H9 (cell line): ENCODE measurements around the gene TCF25. TPM values are rescaled to one million over a fixed set of nuclear protein-coding genes. Genes with fewer than 3 reads are reported as not detected.

Source experiments
- DNase-seq: peaks from one replicate; pipeline ENCODE4 v3.0.0-alpha.2; 2017
- H2AFZ ChIP-seq: one replicate; pipeline ENCODE4 v1.6.1; 2013; ENCODE audit warnings: mild to moderate bottlenecking, low read length, control low read depth, moderate library complexity
- H2AK5ac ChIP-seq: 2 replicates; pipeline ENCODE4 v1.6.1; 2013; ENCODE audit warnings: low read length, control low read depth, mixed read lengths; ENCODE audit not compliant: insufficient read length
- H2BK120ac ChIP-seq: one replicate; pipeline ENCODE4 v1.6.1; 2013; ENCODE audit warnings: low read depth, mild to moderate bottlenecking, low read length, control low read depth, inconsistent platforms; ENCODE audit not compliant: poor library complexity, severe bottlenecking
- H2BK12ac ChIP-seq: 2 replicates; pipeline ENCODE4 v1.6.1; 2013; ENCODE audit warnings: low read length, control low read depth, mixed read lengths, low read depth; ENCODE audit not compliant: insufficient read length
- H2BK15ac ChIP-seq: 2 replicates; pipeline ENCODE4 v1.6.1; 2013; ENCODE audit warnings: low read depth, low read length, control low read depth
- H2BK20ac ChIP-seq: one replicate; pipeline ENCODE4 v1.6.1; 2013; ENCODE audit warnings: low read depth, mild to moderate bottlenecking, low read length, control low read depth, inconsistent platforms; ENCODE audit not compliant: poor library complexity, severe bottlenecking
- H2BK5ac ChIP-seq: 2 replicates; pipeline ENCODE4 v1.6.1; 2013; ENCODE audit warnings: low read length, control low read depth, mixed read lengths; ENCODE audit not compliant: insufficient read length
- H3K14ac ChIP-seq: 2 replicates; pipeline ENCODE4 v1.6.1; 2013; ENCODE audit warnings: low read length, control low read depth; ENCODE audit not compliant: insufficient read depth
- H3K18ac ChIP-seq: 2 replicates; pipeline ENCODE4 v1.6.1; 2013; ENCODE audit warnings: low read depth, mild to moderate bottlenecking, mixed read lengths, low read length, control low read depth; ENCODE audit not compliant: insufficient read length
- H3K23ac ChIP-seq: 2 replicates; pipeline ENCODE4 v1.6.1; 2013; ENCODE audit warnings: low read length, control low read depth, mixed read lengths, low read depth; ENCODE audit not compliant: insufficient read length
- H3K23me2 ChIP-seq: 2 replicates; pipeline ENCODE4 v1.6.1; 2013; ENCODE audit warnings: low read depth, mild to moderate bottlenecking, mixed read lengths, low read length, control low read depth; ENCODE audit not compliant: insufficient read length, poor library complexity, severe bottlenecking
- H3K27ac ChIP-seq: 2 replicates; pipeline ENCODE4 v1.5.1; 2013; ENCODE audit warnings: low read length, control low read depth, mixed read lengths, low read depth; ENCODE audit not compliant: insufficient read length
- H3K27me3 ChIP-seq: 2 replicates; pipeline ENCODE4 v1.6.1; 2013; ENCODE audit warnings: low read length, control low read depth, inconsistent platforms; ENCODE audit not compliant: insufficient read depth
- H3K4ac ChIP-seq: 2 replicates; pipeline ENCODE4 v1.6.1; 2013; ENCODE audit warnings: low read depth, mild to moderate bottlenecking, control low read depth, inconsistent platforms, low read length, moderate library complexity
- H3K4me1 ChIP-seq: 2 replicates; pipeline ENCODE4 v1.6.1; 2013; ENCODE audit warnings: low read length, control low read depth, inconsistent platforms; ENCODE audit not compliant: insufficient read depth
- H3K4me2 ChIP-seq: 2 replicates; pipeline ENCODE4 v1.6.1; 2013; ENCODE audit warnings: low read length, control low read depth, mixed read lengths; ENCODE audit not compliant: insufficient read length, insufficient read depth
- H3K56ac ChIP-seq: 2 replicates; pipeline ENCODE4 v1.6.1; 2013; ENCODE audit warnings: low read depth, mild to moderate bottlenecking, mixed read lengths, low read length, control low read depth; ENCODE audit not compliant: insufficient read length
- H3K79me1 ChIP-seq: 2 replicates; pipeline ENCODE4 v1.6.1; 2013; ENCODE audit warnings: low read depth, mild to moderate bottlenecking, moderate library complexity, low read length, control low read depth, inconsistent platforms; ENCODE audit not compliant: insufficient read depth, poor library complexity, severe bottlenecking
- H3K79me2 ChIP-seq: 2 replicates; pipeline ENCODE4 v1.6.1; 2013; ENCODE audit warnings: low read length, control low read depth, inconsistent platforms; ENCODE audit not compliant: insufficient read depth
- H3K9ac ChIP-seq: 2 replicates; pipeline ENCODE4 v1.6.1; 2013; ENCODE audit warnings: low read length, control low read depth, mixed read lengths; ENCODE audit not compliant: insufficient read length; ENCODE audit errors: extremely low read depth
- H3K9me3 ChIP-seq: one replicate; pipeline ENCODE4 v1.6.1; 2013; ENCODE audit warnings: low read depth, low read length, inconsistent platforms; ENCODE audit not compliant: control insufficient read depth
- H3T11ph ChIP-seq: one replicate; pipeline ENCODE4 v1.6.1; 2013; ENCODE audit warnings: mild to moderate bottlenecking, low read length, control low read depth, inconsistent platforms
- H4K20me1 ChIP-seq: one replicate; pipeline ENCODE4 v1.6.1; 2013; ENCODE audit not compliant: control insufficient read depth, insufficient read length, insufficient read depth
- H4K5ac ChIP-seq: 2 replicates; pipeline ENCODE4 v1.6.1; 2013; ENCODE audit warnings: low read depth, mild to moderate bottlenecking, mixed read lengths, low read length, control low read depth; ENCODE audit not compliant: insufficient read length
- H4K8ac ChIP-seq: replicated peaks from 2 replicates; pipeline ENCODE4 v1.6.1; 2013; ENCODE audit warnings: low read length, control low read depth, mixed read lengths, low read depth; ENCODE audit not compliant: insufficient read length
- H4K91ac ChIP-seq: 2 replicates; pipeline ENCODE4 v1.6.1; 2013; ENCODE audit warnings: low read depth, mild to moderate bottlenecking, moderate library complexity, mixed read lengths, low read length, control low read depth; ENCODE audit not compliant: insufficient read length
- H3K27ac Mint-ChIP-seq, 3 experiments: 2 replicates in 2 of 3; 3 replicates in 1 of 3; pipeline ENCODE4 v1.8.0; 2020 to 2021; ENCODE audit warnings: mixed read lengths in 3 of 3, mild to moderate bottlenecking in 1 of 3, moderate library complexity in 1 of 3
- H3K27me3 Mint-ChIP-seq: 2 replicates; pipeline ENCODE4 v1.8.0; 2021; ENCODE audit warnings: low read depth, mild to moderate bottlenecking, moderate library complexity, mixed read lengths
- H3K36me3 Mint-ChIP-seq, 3 experiments: 2 replicates in 2 of 3; 3 replicates in 1 of 3; pipeline ENCODE4 v1.8.0; 2020 to 2021; ENCODE audit warnings: low read depth in 3 of 3, mixed read lengths in 3 of 3; ENCODE audit not compliant: insufficient read depth in 1 of 3
- H3K4me1 Mint-ChIP-seq, 2 experiments: 2 replicates each; pipeline ENCODE4 v1.8.0; 2020; ENCODE audit warnings: mixed read lengths in 2 of 2
- H3K4me3 Mint-ChIP-seq, 2 experiments: 2 replicates in 1 of 2; 3 replicates in 1 of 2; pipeline ENCODE4 v1.8.0; 2020 to 2021; ENCODE audit warnings: mild to moderate bottlenecking in 2 of 2, mixed read lengths in 2 of 2, moderate library complexity in 1 of 2
- H3K9me3 Mint-ChIP-seq, 2 experiments: 2 replicates in 1 of 2; 3 replicates in 1 of 2; pipeline ENCODE4 v1.8.0; 2020; ENCODE audit warnings: mild to moderate bottlenecking in 2 of 2, mixed read lengths in 2 of 2, moderate library complexity in 1 of 2
- CTCF ChIP-seq: fragments of 200-600 bp; sonication (generic); conservative IDR thresholded peaks from 3 replicates; pipeline ENCODE4 v1.8.0; 2021; ENCODE audit warnings: antibody characterized with exemption, mild to moderate bottlenecking
- WGBS: extraction: QIAGEN DNeasy Blood & Tissue Kit; methylation state at CpG from one replicate; pipeline ENCODE4 v1.1.7; 2013; ENCODE audit warnings: missing lambda C conversion rate, low lambda C conversion rate, mixed read lengths; ENCODE audit not compliant: insufficient read length; ENCODE audit errors: extremely low coverage; 5-methylcytosine and 5-hydroxymethylcytosine counted together
- total RNA-seq: library from RNA; stranded (reverse); gene quantifications from 2 replicates; pipeline ENCODE4 v1.2.1, GENCODE V29; 2021

TCF25 gene
- total RNA-seq, 1 experiment from 2014 or later = 109 TPM

- no peak overlapping the region for H2BK20ac ChIP-seq
- no peaks in the 10 kb centered on the region for H3K9me3 ChIP-seq
- no peak overlapping the region for H4K5ac ChIP-seq
- no peak overlapping the region for H3K27ac ChIP-seq
- H2AFZ ChIP-seq = no peak overlapping the region
- H3K79me1 ChIP-seq = no peaks in the 10 kb centered on the region
- Mint-ChIP-seq H3K9me3 (no peaks in the 10 kb centered on the region), H3K4me1 (no peaks in the 10 kb centered on the region), H3K27ac (peak overlapping the region in 1 of 3 experiments; percentile 57; a peak in 1 of 7 replicates), H3K4me3 (no peak overlapping the region), H3K27me3 (peaks cover 1% of the 10 kb centered on the region; the same call in 1 of the 2 replicates), H3K36me3 (peaks cover 21 to 28% (median 24%) of the 10 kb centered on the region in 3 experiments)
- H2BK15ac ChIP-seq = no peak overlapping the region
- H4K8ac ChIP-seq = no peak overlapping the region
- no peak for DNase-seq
- no peak overlapping the region for H2BK5ac ChIP-seq
- H4K20me1 ChIP-seq = no peaks in the 10 kb centered on the region
- no peak overlapping the region for H2AK5ac ChIP-seq
- WGBS = no CpG with 5 or more reads among the region's 21 CpGs
- H3K27me3 ChIP-seq = no peaks in the 10 kb centered on the region
- H2BK120ac ChIP-seq = no peak overlapping the region
- H3K9ac ChIP-seq = no peak overlapping the region
- no peak overlapping the region for H2BK12ac ChIP-seq
- no peak for TF ChIP-seq CTCF
- H3K23ac ChIP-seq = no peak overlapping the region
- no peak overlapping the region for H3K14ac ChIP-seq
- H3K18ac ChIP-seq = no peak overlapping the region
- no peak overlapping the region for H4K91ac ChIP-seq
- no peak overlapping the region for H3K4ac ChIP-seq
- H3K23me2 ChIP-seq = no peaks in the 10 kb centered on the region
- no peak overlapping the region for H3K56ac ChIP-seq
- H3K79me2 ChIP-seq = no peaks in the 10 kb centered on the region
- no peaks in the 10 kb centered on the region for H3K4me1 ChIP-seq
- no peak overlapping the region for H3T11ph ChIP-seq
- H3K4me2 ChIP-seq = no peak overlapping the region
Observed at GRCh38 chr16:89938175-89938885, 64.9 kb downstream of the TCF25 start.
